Effector CD4-positive, alpha-beta T cell (primary cell): ENCODE measurements around the gene LDLR.
"Not testable (repeated sequence)": the region's sequence is repeated elsewhere in the genome, so short reads cannot be mapped to it uniquely, and the experiment has no call there.

ENCODE experiments used
- DNase-seq: peaks from one replicate; pipeline ENCODE4 v3.0.0-alpha.2; 2020

Gene LDLR

DNA sequence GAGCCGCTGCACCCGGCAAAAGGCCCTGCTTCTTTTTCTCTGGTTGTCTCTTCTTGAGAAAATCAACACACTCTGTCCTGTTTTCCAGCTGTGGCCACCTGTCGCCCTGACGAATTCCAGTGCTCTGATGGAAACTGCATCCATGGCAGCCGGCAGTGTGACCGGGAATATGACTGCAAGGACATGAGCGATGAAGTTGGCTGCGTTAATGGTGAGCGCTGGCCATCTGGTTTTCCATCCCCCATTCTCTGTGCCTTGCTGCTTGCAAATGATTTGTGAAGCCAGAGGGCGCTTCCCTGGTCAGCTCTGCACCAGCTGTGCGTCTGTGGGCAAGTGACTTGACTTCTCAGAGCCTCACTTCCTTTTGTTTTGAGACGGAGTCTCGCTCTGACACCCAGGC, 17.2 kb downstream of the LDLR start:
- no peak for DNase-seq

GRCh38 chr19:11108746-11109145, 19.5 kb downstream of the LDLR start:
- DNase-seq, result no peak

GRCh38 chr19:11111117-11111770, 22.0 kb downstream of the LDLR start:
- DNase-seq, result no peak

DNA sequence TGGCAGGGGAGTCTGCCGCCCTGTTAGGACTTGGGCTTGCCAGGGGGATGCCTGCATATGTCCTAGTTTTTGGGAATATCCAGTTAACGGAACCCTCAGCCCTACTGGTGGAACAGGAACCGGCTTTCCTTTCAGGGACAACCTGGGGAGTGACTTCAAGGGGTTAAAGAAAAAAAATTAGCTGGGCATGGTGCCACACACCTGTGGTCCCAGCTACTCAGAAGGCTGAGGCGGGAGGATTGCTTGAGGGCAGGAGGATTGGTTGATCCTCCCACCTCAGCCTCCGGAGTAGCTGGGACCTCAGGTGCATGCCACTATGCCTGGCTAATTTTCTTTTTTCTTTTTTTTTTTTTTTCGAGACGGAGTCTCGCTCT, 22.5 kb downstream of the LDLR start:
- no peak for DNase-seq

DNA sequence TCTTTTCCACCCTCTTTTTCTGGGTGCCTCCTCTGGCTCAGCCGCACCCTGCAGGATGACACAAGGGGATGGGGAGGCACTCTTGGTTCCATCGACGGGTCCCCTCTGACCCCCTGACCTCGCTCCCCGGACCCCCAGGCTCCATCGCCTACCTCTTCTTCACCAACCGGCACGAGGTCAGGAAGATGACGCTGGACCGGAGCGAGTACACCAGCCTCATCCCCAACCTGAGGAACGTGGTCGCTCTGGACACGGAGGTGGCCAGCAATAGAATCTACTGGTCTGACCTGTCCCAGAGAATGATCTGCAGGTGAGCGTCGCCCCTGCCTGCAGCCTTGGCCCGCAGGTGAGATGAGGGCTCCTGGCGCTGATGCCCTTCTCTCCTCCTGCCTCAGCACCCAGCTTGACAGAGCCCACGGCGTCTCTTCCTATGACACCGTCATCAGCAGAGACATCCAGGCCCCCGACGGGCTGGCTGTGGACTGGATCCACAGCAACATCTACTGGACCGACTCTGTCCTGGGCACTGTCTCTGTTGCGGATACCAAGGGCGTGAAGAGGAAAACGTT, 24.0 kb downstream of the LDLR start:
- no peak for DNase-seq

GRCh38 chr19:11115042-11115441, 25.8 kb downstream of the LDLR start:
- DNase-seq, result no peak

- DNase-seq, result no peak
These were observed 26.7 kb downstream of the LDLR start for GRCh38 chr19:11115895-11116446.

- no peak for DNase-seq
These were observed 27.2 kb downstream of the LDLR start for GRCh38 chr19:11116507-11116906.

- DNase-seq, result not testable (repeated sequence)
These were observed 32.7 kb downstream of the LDLR start for GRCh38 chr19:11121963-11122362.

GRCh38 chr19:11123114-11123513, 33.9 kb downstream of the LDLR start:
- no peak for DNase-seq

DNA sequence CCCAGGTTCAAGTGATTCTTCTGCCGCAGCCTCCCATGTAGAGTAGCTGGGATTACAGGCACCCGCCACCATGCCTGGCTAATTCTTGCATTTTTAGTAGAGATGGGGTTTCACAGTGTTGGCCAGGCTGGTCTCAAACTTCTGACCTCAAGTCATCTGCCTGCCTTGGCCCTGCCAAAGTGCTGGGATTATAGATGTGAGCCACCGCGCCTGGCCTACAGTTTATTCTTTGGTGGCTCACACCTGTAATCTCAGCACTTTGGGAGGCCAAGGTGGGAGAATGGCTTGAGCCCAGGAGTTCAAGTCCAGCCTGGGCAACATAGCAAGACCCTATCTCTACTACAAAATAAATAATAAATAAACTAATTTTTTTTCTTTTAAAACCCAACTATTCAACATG, 34.9 kb downstream of the LDLR start:
- DNase-seq, result not testable (repeated sequence)

DNA sequence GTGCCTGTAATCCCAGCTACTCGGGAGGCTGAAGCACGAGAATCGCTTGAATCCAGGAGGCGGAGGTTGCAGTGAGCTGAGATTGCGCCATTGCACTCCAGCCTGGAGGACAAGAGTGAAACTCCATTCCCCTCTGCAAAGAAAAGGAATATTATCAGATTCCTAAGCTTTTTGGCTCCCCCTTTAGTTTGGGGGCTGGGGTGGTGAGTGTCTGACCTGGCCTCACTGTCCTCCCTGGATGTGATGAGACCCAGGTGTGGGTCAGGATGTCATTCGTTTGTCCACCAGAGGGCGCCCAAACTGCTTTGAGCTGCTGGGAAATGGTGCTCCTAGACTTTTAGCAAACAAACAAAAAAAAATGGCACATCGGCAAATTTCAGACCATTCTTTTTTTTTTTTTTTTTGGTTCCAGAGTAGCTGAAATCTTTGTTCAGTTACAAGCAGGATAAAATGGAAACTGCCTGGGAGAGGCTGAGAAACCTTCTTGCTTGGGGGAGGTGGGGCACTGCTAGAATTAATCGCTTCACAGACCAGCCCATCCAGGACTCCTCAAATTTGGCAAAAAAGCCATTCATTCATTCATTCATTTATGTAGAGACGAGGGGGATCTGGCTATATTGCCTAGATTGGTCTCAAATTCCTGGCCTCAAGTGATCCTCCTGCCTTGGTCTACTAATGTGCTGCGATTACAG, 36.9 kb downstream of the LDLR start:
- DNase-seq, result peak; percentile 72

GRCh38 chr19:11127905-11128304, 38.6 kb downstream of the LDLR start:
- DNase-seq, result no peak

GRCh38 chr19:11130824-11131455, 41.7 kb downstream of the LDLR start:
- peak; percentile 57 for DNase-seq

- no peak for DNase-seq
These were observed 42.2 kb downstream of the LDLR start for GRCh38 chr19:11131471-11131870.

- DNase-seq, result no peak
These were observed 47.3 kb downstream of the LDLR start for GRCh38 chr19:11136400-11137101.

- DNase-seq, result peak; percentile 42
These were observed 48.5 kb downstream of the LDLR start for GRCh38 chr19:11137542-11138384.

- DNase-seq, result no peak
These were observed 49.5 kb downstream of the LDLR start for GRCh38 chr19:11138601-11139300.

- not testable (repeated sequence) for DNase-seq
These were observed 50.8 kb downstream of the LDLR start for GRCh38 chr19:11140023-11140538.

DNA sequence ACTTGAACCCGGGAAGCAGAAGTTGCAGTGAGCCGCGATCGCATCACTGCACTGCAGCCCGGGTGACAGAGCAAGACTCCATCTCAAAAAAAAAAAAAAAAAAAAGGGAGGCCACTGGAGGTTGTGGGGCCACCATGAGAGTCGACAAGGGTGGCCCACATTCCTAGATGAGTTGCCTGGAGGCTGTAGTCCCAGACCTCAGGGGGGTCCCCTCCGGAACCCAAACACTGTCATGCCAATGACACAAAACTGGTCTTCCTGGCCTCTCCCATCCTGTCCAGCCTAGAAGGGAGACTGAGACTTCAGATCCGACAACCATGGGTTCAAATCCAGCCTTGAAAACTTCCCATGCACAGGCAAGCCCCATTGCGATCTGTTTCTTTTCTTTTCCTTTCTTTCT, 51.6 kb downstream of the LDLR start:
- no peak for DNase-seq

DNA sequence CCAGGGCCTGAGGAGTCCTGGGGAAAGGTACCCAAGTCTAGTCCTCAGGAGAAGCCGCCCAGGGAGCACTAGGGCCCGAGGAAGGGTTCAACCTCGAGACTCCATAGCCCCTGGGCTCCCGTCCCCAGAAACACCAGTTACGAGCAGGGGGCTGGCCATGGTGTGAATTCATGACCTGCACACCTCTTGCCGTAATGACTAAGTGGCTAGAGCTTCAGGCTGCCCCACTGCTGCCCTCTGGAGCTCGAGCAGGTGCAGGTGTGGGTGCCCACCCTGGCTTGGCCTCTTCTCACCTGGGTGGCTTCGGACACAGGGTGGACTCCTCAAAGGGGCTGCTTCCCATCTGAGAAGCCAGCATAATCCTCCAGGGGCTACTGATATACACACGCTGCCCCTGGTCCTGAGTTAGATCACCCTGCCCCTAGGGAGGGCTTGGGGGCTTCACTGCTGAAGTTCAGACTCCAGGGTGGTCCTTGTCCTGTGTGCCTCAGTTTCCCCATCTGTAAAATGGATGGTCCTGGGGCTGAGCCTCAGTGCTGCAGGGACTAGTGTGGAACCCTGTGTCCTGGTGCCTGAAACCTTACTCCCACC, 52.8 kb downstream of the LDLR start:
- DNase-seq, result no peak
